Superior temporal gyrus (tissue), 1 donor: ENCODE measurements around the gene WNT2B.

Source experiments
- DNase-seq: peaks from one replicate; pipeline ENCODE4 v3.0.0-alpha.2; 2016; ENCODE audit errors: extremely low spot score

The WNT2B gene

DNA sequence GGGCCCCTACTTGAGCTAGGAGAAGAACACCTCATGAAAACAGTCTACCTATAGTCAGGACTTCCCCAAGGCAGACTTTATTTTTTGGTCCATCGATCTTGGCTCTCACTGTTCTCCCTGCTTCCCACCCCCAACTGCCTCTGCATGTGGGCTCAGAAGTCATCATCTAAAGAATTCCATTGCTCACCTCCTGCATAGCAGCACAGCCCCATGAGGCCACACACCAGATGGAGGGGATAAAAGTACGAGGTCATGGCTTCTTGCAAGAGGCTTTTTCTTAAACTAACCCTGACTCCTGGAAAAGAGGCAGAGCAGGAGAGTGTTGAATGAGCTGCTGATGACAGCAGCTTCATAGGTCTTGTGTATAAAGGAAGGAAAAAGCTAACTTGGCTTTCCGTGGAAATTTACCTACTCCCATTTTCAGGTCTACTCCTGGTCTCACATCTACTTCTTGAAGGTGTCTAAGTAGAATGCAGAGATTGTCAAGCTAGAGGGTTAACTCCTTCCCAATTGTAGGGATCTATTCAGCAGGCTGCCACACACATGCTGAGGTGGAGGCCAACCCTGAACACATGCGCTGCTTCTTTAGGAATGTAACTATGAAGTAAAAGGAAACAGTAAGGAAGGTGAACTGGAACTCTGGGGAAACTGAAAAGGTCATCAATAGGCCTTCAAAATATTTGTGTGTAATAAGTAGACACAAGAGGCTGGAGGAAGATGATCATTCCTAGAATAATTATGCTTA lies 18.7 kb downstream of the WNT2B start:
- DNase-seq: no peak

GRCh38 chr1:112528076-112528475 lies 19.3 kb downstream of the WNT2B start:
- no peak for DNase-seq

DNA sequence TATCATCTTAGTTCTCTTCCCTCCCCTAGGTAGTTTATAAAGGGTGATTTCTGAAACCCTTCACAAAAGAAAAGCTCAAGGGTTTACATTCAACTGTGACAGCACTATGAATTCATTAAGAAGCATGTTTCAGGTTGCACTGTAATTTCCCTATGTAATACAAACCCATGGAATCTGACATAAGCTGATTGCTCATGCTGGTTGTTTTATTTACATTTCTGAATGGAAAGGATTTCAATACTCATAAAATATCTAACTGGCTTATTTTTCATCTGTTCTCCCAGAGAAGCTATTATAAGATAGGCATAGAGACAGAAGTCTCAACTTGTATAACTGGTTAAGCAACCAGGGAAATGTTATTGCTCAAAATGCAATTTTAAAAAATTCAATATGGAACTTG lies 20.5 kb downstream of the WNT2B start:
- no peak for DNase-seq

- DNase-seq: no peak
Measured at GRCh38 chr1:112530832-112531231, 22.1 kb downstream of the WNT2B start.

- DNase-seq: no peak
Measured at GRCh38 chr1:112532064-112532463, 23.3 kb downstream of the WNT2B start.

DNA sequence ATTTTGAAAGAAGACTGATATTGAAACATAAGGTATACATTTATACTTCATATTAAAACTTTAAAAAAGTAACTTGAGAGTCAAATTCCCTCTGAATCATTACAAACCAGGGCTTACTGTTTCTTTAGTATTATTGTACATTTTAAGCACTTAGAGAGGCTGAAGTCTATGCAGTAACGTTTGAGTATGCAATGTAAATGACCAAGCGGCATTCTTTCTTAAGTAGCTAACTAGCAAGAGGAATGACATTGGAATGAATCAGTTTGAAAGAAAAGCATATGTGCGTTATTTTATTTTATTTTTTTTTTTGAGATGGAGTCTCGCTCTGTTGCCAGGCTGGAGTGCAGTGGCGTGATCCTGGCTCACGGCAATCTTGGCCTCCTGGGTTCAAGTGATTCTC lies 24.3 kb downstream of the WNT2B start:
- no peak for DNase-seq

DNA sequence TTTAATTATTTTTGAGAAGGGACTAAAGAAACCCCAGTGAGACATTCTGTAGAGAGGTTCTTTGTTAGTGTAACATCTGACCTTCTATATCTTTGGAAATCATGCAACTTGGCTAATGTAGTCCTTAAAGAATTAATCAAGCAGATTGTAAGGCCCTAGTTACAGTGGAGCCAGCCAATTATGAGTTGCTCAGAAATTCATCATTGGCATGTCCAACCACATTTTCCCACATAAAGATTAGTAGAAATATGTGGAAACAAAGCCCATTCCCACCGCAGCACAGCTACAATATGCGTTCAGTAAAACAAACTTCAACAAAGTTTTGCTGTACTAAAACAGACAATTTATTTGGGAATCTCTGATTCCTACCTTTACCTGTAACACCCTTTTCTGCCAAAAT lies 27.8 kb downstream of the WNT2B start:
- DNase-seq: no peak

GRCh38 chr1:112537456-112537855 lies 28.7 kb downstream of the WNT2B start:
- no peak for DNase-seq

- DNase-seq: no peak
Measured at GRCh38 chr1:112538883-112539282, 30.1 kb downstream of the WNT2B start.

- no peak for DNase-seq
Measured at GRCh38 chr1:112540226-112540794, 31.5 kb downstream of the WNT2B start.

DNA sequence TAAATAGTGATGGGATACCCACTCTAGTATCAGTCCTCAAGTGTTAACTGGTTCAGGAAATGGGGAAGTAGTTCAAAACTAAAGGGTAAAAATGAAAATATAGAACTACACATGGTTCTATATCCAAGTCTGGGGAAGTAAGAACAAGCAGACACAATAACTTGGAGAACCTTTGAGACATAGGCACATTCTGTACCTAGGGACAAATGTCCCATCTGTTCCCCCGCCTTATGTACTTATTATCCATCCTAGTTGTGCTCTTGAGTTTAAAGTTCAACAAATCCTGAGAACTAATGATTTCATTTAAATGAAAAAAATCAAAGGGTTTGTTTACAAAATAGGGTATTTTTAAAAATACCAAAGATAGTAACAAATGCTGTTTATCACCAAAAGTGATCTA lies 32.5 kb downstream of the WNT2B start:
- DNase-seq: no peak

DNA sequence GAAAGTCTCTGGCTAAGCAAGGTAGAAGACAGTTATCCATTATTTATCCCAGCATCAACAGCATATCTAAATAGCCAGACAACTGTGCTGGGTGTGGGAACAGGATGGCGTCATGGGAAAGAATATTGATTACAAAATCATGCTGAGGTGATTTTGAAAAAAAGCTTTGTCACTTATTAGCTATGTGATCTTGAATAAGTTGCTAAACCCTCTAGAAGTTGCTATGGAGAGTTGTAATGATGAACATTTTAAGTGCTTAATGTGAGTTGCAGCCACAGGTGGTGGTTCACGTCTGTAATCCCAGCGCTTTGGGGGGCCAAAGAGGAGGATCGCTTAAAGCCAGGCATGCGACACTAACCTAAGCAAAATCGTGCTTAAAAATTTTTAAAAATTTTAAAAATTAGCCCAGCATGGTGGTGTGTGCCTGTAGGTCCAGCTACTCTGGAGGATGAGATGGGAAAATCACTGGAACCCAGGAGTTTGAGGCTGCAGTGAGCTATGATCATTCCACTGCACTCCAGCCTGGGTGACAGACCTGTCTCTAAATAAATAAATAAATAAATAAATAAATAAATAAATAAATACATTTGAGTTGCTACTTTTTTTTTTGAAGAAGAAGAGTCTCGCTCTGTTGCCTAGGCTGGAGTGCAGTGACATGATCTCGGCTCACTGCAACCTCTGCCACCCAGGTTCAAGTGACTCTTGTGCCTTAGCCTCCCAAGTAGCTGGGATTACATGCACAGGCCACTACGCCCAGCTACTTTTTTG lies 33.6 kb downstream of the WNT2B start:
- no peak for DNase-seq

GRCh38 chr1:112544011-112544688 lies 35.4 kb downstream of the WNT2B start:
- DNase-seq: no peak

GRCh38 chr1:112544751-112545150 lies 36.0 kb downstream of the WNT2B start:
- DNase-seq: no peak

DNA sequence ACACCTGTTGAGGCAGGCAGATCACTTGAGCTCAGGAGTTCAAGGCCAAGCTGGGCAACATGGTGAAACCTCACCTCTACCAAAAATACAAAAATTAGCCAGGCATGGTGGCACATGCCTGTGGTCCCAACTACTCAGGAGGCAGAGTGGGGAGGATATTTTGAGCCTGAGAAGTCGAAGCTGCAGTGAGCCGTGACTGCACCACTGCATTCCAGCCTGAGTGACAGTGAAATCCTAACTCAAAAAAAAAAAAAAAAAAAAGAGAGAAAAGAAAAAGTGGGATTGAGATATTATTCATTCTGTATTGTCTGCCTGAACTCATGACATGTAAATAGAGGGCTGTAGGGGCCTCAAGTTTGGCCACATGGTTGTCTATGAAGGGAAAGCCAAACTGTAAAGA lies 37.3 kb downstream of the WNT2B start:
- DNase-seq: no peak

DNA sequence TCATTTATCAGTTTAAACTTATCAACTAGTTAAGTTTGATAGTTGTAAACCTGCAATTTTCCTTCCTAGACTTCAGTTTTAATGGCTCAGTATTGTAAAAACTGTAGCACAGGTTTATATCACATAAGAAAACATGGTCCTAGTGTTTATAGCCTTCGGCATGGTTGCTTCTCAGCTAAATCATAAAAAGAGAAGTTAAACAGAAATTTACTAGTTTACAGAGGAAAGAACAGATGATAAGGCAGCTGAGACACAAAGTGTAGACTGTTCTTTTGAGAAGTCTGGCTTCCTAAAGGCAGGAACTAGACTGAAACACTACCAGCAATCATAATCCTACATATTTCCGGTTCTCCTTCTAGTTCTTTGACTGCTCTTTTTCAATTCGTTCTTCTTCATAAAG lies 39.8 kb downstream of the WNT2B start:
- no peak for DNase-seq

DNA sequence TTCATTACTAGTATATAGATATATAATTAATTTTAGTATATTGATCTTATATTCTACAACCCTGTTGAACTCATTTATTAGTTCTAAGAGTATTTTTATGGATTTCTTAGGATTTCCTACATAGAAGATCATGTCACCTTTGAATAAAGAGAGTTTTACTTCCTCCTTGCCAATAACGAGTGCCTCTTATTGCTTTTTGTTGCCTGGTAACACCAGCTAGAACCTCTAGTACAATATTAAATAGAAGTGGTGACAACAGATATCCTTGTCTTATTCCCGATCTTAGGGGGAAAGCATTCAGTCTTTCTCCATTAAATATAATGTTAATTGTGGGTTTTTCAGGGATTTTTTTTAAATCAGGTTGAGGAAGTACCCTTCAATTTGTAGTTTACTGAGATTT lies 40.8 kb downstream of the WNT2B start:
- DNase-seq: no peak

DNA sequence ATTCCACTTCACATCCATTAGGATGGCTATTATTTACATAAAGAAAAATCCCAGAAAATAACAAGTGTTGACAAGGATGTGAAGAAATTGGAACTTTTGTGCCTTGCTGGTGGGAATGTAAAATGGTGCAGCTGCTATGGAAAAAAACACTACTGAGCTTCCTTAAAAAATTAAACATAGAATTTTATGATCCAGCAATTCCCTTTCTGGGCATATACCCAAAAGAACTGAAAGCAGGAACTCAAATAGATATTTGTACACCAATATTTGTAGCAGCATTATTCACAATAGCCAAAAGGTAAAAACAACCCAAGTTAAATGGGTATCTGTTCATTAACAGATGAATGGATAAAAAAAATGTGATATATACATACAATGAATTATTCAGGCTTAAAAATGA lies 45.6 kb downstream of the WNT2B start:
- no peak for DNase-seq

GRCh38 chr1:112557385-112557784 lies 48.6 kb downstream of the WNT2B start:
- no peak for DNase-seq

GRCh38 chr1:112558634-112559033 lies 49.9 kb downstream of the WNT2B start:
- no peak for DNase-seq

GRCh38 chr1:112563341-112563740 lies 54.6 kb downstream of the WNT2B start:
- no peak for DNase-seq

GRCh38 chr1:112564081-112564480 lies 55.3 kb downstream of the WNT2B start:
- no peak for DNase-seq

DNA sequence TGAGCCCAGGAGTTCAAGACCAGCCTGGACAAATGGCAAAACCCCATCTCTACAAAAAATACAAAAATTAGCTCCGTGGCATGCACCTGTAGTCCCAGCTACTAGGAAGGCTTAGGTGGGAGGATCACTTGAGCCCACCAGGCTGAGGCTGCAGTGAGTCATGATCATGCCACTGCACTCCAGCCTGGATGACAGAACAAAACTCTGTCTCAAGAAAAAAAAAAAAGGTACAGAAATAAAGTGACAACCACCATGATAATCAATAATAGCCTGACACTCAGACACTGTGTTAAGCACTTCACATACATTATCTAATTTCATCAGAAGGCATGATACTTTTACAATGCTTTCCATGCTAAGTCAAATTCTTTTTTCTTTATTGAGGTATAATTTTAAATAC lies 57.0 kb downstream of the WNT2B start:
- no peak for DNase-seq
